ENCODE measurements around the gene C6orf58. TPM values are rescaled to one million over a fixed set of nuclear protein-coding genes. Genes with fewer than 3 reads are reported as not detected.

C6orf58 gene
- polyA plus RNA-seq, 1 donor from 2014 or later = 0.97 TPM

DNA sequence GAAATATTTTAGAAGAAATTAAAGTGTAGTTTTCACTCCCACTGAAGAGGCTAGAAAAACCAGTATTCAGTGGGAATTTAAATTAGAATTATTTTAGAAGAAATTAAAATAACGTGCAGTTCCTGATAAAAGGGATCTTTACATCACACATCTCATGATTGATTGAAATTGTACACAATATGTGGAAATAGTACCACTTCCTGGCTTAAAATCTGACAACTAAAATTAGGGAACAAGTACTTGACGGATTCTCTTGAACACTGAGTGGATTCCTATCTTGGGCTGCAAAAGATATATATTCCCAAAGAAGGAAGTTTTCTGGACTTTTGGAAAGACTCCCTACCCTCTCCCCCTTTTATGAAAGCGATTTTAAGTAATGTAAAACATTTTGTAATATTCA, 43.2 kb upstream of the C6orf58 start:
- H3K9ac ChIP-seq (ENCODE audit: low read length) = no peak overlapping the region
- H3K27ac ChIP-seq (ENCODE audit: low read length) = no peak overlapping the region
- no peaks in the 10 kb centered on the region for H4K20me1 ChIP-seq (ENCODE audit: insufficient read depth)
- no peaks in the 10 kb centered on the region for H3K79me2 ChIP-seq (replicated peaks; ENCODE audit: insufficient read depth, low read length)
- H2AFZ ChIP-seq (ENCODE audit: low read depth, low read length) = no peak overlapping the region
- TF ChIP-seq RAD21 (conservative IDR thresholded peaks at IDR 0.05) (no peak), EP300 (conservative IDR thresholded peaks at IDR 0.05; ENCODE audit: poor library complexity, severe bottlenecking) (no peak), EZH2 (IDR thresholded peaks at IDR 0.05; ENCODE audit: borderline replicate concordance, insufficient read depth, low read length, poor library complexity, severe bottlenecking) (no peak), MXI1 (conservative IDR thresholded peaks at IDR 0.05; ENCODE audit: poor library complexity, severe bottlenecking) (no peak), SMC3 (conservative IDR thresholded peaks at IDR 0.05; ENCODE audit: poor library complexity) (no peak), CTCF (IDR thresholded peaks at IDR 0.05; ENCODE audit: poor library complexity, severe bottlenecking) (no peak), POLR2AphosphoS5 (IDR thresholded peaks at IDR 0.05) (no peak), TAF1 (IDR thresholded peaks at IDR 0.05; ENCODE audit: low read depth) (no peak)
- TF ChIP-seq, protein P1, sequence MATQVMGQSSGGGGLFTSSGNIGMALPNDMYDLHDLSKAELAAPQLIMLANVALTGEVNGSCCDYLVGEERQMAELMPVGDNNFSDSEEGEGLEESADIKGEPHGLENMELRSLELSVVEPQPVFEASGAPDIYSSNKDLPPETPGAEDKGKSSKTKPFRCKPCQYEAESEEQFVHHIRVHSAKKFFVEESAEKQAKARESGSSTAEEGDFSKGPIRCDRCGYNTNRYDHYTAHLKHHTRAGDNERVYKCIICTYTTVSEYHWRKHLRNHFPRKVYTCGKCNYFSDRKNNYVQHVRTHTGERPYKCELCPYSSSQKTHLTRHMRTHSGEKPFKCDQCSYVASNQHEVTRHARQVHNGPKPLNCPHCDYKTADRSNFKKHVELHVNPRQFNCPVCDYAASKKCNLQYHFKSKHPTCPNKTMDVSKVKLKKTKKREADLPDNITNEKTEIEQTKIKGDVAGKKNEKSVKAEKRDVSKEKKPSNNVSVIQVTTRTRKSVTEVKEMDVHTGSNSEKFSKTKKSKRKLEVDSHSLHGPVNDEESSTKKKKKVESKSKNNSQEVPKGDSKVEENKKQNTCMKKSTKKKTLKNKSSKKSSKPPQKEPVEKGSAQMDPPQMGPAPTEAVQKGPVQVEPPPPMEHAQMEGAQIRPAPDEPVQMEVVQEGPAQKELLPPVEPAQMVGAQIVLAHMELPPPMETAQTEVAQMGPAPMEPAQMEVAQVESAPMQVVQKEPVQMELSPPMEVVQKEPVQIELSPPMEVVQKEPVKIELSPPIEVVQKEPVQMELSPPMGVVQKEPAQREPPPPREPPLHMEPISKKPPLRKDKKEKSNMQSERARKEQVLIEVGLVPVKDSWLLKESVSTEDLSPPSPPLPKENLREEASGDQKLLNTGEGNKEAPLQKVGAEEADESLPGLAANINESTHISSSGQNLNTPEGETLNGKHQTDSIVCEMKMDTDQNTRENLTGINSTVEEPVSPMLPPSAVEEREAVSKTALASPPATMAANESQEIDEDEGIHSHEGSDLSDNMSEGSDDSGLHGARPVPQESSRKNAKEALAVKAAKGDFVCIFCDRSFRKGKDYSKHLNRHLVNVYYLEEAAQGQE (IDR thresholded peaks at IDR 0.05; ENCODE audit: borderline replicate concordance) = no peak
- H3K4me3 ChIP-seq (ENCODE audit: low read length) = no peak overlapping the region
- H3K9me2 ChIP-seq (ENCODE audit: insufficient read depth, low read length) = no peaks in the 10 kb centered on the region
- no peaks in the 10 kb centered on the region for H3F3A ChIP-seq (ENCODE audit: insufficient read depth, low read length, poor library complexity, severe bottlenecking)
- no peaks in the 10 kb centered on the region for H3K9me3 ChIP-seq (ENCODE audit: low read length)
- no peaks in the 10 kb centered on the region for H3K27me3 ChIP-seq (ENCODE audit: insufficient read depth, low read depth, low read length)
- H3K36me3 ChIP-seq (ENCODE audit: insufficient read depth, low read length) = no peaks in the 10 kb centered on the region
- no peak overlapping the region for H3K4me2 ChIP-seq (ENCODE audit: low read length)

GRCh38 chr6:127538750-127539264, 38.2 kb upstream of the C6orf58 start:
- Histone ChIP-seq H3K27me3 (ENCODE audit: insufficient read depth, low read depth, low read length) (no peaks in the 10 kb centered on the region), H3F3A (ENCODE audit: insufficient read depth, low read length, poor library complexity, severe bottlenecking) (no peaks in the 10 kb centered on the region), H3K4me2 (ENCODE audit: low read length) (no peak overlapping the region), H3K4me3 (ENCODE audit: low read length) (no peak overlapping the region), H2AFZ (ENCODE audit: low read depth, low read length) (no peak overlapping the region), H4K20me1 (ENCODE audit: insufficient read depth) (no peaks in the 10 kb centered on the region), H3K79me2 (replicated peaks; ENCODE audit: insufficient read depth, low read length) (no peaks in the 10 kb centered on the region), H3K9me3 (ENCODE audit: low read length) (no peaks in the 10 kb centered on the region), H3K36me3 (ENCODE audit: insufficient read depth, low read length) (no peaks in the 10 kb centered on the region), H3K27ac (ENCODE audit: low read length) (no peak overlapping the region), H3K9me2 (ENCODE audit: insufficient read depth, low read length) (no peaks in the 10 kb centered on the region), H3K9ac (ENCODE audit: low read length) (no peak overlapping the region)
- no peak for TF ChIP-seq POLR2AphosphoS5 (IDR thresholded peaks at IDR 0.05)
- no peak for TF ChIP-seq MXI1 (conservative IDR thresholded peaks at IDR 0.05; ENCODE audit: poor library complexity, severe bottlenecking)
- no peak for TF ChIP-seq EP300 (conservative IDR thresholded peaks at IDR 0.05; ENCODE audit: poor library complexity, severe bottlenecking)
- TF ChIP-seq CTCF (IDR thresholded peaks at IDR 0.05; ENCODE audit: poor library complexity, severe bottlenecking) = no peak
- TF ChIP-seq, protein P1 (IDR thresholded peaks at IDR 0.05; ENCODE audit: borderline replicate concordance) = no peak
- no peak for TF ChIP-seq RAD21 (conservative IDR thresholded peaks at IDR 0.05)
- no peak for TF ChIP-seq TAF1 (IDR thresholded peaks at IDR 0.05; ENCODE audit: low read depth)
- no peak for TF ChIP-seq EZH2 (IDR thresholded peaks at IDR 0.05; ENCODE audit: borderline replicate concordance, insufficient read depth, low read length, poor library complexity, severe bottlenecking)
- TF ChIP-seq SMC3 (conservative IDR thresholded peaks at IDR 0.05; ENCODE audit: poor library complexity) = no peak
